ENCODE results near the gene GAS6. TPM values are rescaled to one million over a fixed set of nuclear protein-coding genes. Genes with fewer than 3 reads are reported as not detected.
"Not testable (repeated sequence)": the region's sequence is repeated elsewhere in the genome, so short reads cannot be mapped to it uniquely, and the experiment has no call there.

Gene GAS6
- polyA plus RNA-seq, 3 donors, result 32.3 to 151 (median 118) TPM

DNA sequence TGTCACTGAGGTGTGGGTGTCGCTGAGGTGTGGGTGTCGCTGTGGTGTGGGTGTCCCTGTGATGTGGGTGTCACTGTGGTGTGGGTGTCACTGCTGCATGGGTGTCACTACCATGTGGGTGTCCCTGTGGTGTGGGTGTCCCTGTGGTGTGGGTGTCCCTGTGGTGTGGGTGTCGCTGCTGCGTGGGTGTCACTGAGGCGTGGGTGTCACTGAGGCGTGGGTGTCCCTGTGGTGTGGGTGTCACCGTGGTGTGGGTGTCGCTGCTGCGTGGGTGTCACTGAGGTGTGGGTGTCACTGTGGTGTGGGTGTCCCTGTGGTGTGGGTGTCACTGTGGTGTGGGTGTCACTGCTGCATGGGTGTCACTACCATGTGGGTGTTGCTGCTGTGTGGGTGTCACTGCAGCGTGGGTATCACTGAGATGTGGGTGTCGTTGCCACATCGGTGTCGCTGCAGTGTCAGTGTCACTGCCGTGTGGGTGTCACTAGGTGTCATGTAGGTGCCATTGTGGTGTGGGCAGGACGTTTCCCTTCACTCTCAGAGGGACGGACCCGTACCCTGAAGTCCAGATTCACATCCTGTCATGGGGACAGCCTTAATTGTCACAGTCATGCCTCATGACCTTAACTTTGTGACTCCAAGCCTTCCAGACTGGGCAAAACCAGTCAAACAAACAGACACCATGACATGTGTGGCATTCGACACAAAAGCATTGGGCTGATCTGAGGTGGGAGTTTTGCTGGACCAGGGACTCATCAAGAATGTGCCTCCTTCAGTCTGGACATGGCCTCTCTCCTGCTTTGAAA lies 12.7 kb upstream of the GAS6 start:
- WGBS, 3 donors, result 84 to 88% (median 87%) methylated on average over 18 of the region's 18 CpGs
- no peak overlapping the region for H3K27ac ChIP-seq (ENCODE audit: low read depth, low read length)

DNA sequence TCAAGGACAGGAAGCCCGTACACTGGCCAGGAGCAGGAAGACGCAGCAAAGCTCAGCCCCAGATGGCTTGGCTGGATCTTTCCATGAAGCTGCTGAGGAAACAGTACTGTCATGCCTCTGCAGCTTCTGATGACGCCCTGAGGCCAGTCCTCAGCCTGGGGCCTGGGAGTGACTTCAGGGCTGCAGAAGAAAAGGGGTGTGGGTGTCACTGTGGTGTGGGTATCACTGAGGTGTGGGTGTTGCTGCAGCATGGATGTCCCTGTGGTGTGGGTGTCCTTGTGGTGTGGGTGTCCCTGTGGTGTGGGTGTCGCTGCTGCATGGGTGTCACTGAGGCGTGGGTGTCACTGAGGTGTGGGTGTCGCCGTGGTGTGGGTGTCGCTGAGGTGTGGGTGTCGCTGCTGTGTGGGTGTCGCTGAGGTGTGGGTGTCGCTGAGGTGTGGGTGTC lies 12.0 kb upstream of the GAS6 start:
- no peak overlapping the region for H3K27ac ChIP-seq (ENCODE audit: low read depth, low read length)
- 69 to 82% (median 70%) methylated on average over 11 of the region's 11 CpGs for WGBS, 3 donors

DNA sequence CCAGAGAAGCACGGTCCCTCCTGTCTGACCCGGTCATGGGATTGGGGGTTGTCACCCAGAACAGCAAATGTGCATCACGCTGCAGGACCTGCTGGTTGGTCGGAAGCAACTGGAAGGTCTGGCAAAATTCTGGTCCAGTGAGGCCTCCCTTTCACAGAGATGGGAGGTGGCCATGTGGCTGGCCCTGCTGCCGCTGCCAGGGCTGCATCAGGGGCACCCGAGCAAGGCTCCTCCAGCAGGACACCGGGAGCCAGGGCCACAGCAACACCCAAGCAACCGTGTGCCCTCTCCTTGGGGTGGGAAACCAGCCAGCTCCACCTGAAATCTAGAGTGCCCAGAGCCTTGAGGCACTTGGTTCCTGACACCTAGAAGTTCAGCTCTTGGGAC lies 11.5 kb upstream of the GAS6 start:
- WGBS, 3 donors, result 91 to 96% (median 91%) methylated on average over 8 of the region's 8 CpGs
- no peak overlapping the region for H3K27ac ChIP-seq (ENCODE audit: low read depth, low read length)

DNA sequence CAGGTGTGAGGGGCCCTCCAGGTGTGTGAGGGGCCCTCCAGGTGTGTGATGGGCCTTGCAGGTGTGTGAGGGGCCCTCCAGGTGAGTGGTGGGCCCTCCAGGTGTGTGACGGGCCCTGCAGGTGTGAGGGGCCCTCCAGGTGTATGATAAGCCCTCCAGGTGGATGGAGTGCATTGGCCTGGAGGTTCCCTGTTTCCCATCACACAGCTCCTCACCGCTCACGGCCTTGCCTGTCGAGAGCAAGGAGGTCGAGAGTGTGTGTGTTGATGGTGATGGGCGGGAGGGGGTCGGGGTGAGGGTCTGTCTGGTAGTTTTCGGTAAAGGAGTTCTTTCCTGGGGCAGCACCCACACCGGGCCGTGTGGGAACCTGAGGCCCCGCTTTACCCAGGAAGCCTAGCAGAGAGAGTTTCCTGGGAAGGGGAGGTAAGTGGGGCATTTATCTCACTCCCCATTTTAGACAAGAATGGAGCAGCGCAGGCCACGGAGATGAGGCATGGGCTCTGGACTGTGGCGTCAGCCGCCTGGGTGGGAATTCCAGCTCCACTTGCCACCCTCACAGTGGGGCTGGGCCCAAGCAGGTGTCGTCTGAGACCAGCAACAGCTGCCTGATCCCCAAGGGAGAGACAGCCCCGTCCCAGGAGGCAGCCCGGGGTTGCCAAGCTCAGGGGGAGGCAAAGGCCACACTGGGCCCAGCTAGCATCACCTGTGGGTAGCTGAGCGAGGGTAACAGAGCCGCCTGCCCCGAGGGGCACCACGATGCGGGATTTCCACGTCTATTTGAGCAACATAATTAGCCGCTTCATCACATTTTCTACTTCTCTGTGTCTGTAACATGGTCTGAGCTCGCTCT lies 10.9 kb upstream of the GAS6 start:
- 89 to 95% (median 89%) methylated on average over 26 of the region's 26 CpGs for WGBS, 3 donors
- no peak overlapping the region for H3K27ac ChIP-seq (ENCODE audit: low read depth, low read length)

DNA sequence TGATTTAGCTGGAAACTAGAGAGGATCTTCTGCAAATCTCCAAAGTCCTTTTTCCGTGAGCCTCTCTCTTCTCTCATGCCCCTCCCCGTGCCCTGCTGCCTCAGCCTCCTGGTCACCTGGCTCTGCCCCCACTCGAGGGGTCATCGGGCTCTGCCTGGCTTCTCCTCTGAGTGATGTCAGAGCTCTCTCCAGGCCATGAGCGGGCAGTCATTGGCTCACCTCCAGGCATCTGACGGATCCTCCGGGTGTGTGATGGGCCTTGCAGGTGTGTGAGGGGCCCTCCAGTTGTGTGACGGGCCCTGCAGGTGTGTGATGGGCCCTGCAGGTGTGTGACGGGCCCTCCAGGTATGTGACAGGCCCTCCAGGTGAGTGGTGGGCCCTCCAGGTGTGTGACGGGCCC lies 10.3 kb upstream of the GAS6 start:
- 83 to 95% (median 86%) methylated on average over 10 of the region's 10 CpGs for WGBS, 3 donors

DNA sequence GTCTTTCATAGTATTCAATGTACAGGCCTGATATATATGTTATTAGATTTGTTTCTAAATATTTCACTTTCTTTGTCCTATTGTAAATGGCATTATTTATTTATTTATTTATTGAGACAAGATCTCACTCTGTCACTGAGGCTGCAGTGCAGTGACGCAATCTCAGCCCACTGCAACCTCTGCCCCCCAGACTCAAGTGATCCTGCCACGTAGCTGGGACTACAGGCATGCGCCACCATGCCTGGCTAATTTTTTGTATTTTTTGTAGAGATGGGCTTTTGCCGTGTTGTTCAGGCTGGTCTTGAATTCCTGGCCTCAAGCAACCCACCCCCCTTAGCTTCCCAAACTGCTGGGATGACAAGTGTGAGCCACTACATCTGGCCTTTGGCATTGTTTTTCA lies 5.4 kb upstream of the GAS6 start:
- 91 to 96% (median 94%) methylated on average over 4 of the region's 4 CpGs for WGBS, 3 donors

More for the DNA sequence above, 10.3 kb upstream of the GAS6 start:
- H3K27ac ChIP-seq (ENCODE audit: low read depth, low read length), result no peak overlapping the region

DNA sequence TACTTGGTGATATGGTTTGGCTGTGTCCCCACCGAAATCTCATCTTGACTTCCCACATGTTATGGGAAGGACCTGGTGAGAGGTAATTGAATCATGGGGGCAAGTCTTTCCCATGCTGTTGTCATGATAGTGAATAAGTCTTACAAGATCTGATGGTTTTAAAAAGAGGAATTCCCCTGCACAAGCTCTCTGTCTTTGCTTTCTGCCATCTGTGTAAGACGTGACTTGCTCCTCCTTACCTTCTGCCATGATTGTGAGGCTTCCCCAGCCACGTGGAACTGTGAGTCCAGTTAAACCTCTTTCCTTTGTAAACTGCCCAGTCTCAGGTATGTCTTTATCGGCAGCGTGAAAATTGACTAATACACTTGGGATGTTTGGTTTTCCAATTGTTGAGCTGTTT lies 4.0 kb upstream of the GAS6 start:
- 57 to 85% (median 84%) methylated on average over 5 of the region's 5 CpGs for WGBS, 3 donors
- not testable (repeated sequence) for H3K27ac ChIP-seq (ENCODE audit: low read depth, low read length)

More for the DNA sequence above, 5.4 kb upstream of the GAS6 start:
- H3K27ac ChIP-seq (ENCODE audit: low read depth, low read length), result no peak overlapping the region

DNA sequence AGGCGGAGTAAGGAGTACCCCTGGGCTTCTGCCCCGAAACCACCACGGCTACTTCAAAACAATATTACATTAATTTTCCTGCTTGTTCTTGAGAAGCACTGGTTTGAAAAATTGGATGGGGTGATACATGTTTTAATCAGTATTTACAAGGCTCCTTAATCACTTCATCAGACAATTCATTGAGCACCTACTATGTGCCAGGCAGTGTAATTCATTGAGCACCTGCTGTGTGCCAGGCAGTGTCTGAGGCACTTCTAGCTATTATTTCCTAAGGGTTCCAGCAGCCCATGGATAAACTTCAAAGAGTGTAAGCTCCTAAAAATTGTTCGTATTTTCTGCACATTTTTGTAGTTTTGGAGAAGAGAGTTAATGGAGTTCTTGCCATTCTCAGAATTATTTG lies 1.6 kb upstream of the GAS6 start:
- no peak overlapping the region for H3K27ac ChIP-seq (ENCODE audit: low read depth, low read length)
- WGBS, 3 donors, result 87 to 96% (median 95%) methylated on average over 4 of the region's 4 CpGs

DNA sequence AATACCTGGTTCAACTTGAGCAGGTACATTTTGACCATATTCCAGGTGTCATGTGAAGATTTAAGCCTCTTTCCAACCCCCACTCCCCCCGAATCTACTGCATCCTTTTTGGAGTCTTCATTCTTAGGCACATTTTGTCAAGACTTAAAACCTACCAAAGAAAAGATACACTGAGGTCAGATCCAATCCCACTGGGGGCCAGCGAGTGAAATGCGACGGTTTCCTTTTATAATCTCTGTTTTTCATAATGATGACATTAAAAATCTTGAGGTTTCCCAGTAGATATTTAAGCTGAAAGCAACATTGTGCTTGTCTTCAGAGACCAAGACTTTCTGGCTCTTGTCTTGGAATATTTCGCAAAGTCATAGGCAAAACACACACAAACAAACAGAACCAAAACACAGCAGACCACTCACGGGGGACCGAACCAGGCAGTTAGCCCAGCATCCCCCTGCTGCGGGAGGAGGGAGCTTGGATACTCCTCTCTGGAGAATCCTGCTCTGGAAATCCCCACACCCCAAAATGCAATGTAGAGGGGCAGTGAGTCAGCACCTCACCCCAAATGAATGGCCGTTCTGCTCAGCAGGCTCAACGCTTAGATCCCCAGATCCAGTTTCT lies 506 bp upstream of the GAS6 start:
- H3K27ac ChIP-seq (ENCODE audit: low read depth, low read length), result no peak overlapping the region
- WGBS, 3 donors, result 9 to 17% (median 13%) methylated on average over 10 of the region's 10 CpGs

DNA sequence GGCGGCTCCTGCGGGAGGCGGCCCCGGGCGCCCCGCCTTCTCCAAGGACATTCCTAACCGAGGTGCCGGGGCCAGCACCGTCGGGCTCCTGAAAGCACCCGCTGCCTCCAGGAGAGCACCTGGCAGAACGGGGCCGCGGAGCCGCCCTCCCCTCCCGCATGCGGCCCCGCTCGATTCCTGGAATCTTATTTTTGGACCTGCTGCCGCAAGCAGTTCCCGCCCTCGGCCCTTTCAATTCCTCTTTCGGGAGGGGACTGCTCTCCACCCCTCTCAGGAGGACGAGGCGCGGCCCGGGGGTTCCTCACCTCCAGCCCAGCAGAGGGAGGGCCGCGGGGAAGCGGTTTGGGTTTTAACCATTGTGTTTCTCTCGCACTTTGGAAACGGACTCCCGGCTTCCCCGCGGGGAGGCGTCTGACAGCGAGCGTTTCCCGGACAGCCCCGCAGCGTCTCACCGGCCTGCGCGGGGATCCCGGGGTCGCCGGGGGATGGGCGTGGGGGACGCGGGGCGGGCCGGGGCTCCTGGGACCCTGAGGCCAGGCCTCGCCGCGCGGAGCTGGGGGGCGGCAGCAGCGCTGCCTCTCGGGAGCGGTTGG lies 849 bp downstream of the GAS6 start:
- peak overlapping the region; percentile 91 for H3K27ac ChIP-seq (ENCODE audit: low read depth, low read length)
- WGBS, 3 donors, result 3 to 6% (median 5%) methylated on average over 59 to 60 of the region's 60 CpGs

DNA sequence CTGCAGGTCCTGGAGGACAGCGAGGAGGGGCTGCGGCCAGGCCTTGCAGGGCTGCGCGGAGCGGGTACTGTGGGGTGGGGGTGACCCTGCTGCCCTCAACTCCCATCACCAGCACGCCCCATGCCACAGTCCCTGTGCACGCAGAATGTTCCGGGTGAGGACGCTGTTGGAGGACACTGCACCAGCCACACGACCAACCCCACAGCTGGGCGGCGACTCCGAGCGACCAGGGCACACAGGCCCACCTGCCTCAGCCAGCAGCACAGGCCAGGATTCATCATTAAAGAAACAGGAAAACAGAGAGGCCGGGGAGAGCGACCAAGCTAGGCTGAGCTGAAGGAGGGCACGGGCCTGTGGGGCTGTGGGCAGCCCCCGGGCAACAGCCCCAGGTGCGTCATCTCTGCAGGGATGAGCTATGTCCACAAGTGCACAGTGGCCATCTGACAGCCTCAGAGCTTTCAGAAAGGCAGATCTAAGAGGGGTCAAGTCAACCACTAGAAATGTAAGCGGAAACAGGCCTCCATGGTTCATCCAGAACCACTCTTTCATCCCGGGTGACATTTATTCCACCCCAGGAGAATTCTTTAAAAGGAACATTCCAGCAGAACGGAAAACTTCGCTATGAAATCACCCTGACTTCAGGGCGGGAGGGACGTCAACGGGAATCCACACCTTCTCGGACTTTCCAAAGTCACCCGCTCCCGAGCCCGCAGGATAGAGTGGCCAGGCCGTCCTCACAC lies 1.5 kb downstream of the GAS6 start:
- 69 to 71% (median 70%) methylated on average over 31 of the region's 31 CpGs for WGBS, 3 donors
- no peak overlapping the region for H3K27ac ChIP-seq (ENCODE audit: low read depth, low read length)

DNA sequence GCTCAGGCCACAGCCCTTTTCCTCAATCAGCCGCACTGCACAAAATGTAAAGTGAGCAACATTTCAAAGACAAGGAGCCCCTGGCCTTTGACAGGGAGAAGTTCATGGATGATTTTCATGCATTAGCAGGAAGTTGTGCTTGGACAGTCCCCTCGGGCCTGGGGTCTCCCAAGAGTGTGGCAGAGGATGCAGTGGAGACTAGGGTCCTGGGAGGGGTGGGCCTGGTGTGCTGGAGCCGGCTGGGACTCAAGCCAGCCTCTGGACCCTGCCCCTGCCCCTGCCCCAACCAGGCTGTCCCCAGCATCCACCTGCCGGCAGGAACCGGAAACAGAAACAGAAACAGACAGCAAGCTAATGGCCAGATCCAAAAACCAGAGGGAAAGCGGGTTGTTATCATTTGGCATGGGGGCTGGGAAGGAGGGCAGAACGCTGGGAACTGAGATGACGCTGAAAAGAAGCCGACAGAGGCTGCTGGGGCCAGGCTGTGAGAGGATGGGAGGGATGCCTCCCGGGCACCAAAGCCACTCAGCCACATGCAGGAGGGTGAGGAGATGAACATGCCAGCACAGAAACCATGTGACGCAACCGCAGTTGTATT lies 2.3 kb downstream of the GAS6 start:
- no peak overlapping the region for H3K27ac ChIP-seq (ENCODE audit: low read depth, low read length)
- whole genome bisulfite sequencing, 3 donors, result 69 to 81% (median 76%) methylated on average over 12 of the region's 12 CpGs

DNA sequence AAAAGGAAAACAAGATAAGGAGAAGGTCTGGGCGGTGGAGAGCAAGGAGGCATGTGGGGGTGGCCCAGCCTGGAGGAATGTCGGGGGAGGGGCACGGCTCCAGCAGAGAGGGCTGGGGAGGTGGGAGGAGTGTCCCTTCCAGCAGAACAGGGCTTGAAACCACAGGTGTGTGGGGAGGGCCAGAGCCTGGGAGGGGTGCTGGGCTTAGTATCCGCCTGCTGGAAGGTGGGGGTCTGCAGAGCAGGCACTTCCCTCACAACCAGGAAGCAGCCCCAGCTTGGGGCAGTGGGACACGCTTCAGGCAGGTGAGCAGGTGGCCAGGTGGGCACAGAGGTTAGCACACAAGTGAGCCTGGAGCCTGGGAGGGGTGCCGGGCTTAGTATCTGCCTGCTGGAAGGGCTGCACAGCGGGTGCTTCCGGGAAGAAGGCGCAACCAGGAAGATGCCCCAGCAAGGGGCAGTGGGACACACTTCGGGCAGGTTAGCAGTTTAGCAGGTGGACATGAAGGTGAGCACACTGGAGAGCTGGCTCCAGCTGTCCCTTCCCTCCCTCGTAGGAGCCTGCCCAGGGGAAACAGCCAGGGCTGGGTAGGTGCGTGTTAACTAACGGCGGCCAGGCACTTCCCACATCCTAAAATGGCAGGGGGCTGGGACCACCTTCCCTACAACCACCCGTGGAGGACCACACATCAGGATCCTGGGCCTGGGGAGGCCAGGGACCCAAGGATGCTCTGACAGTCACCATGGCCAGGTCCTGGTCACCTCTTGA lies 3.0 kb downstream of the GAS6 start:
- WGBS, 3 donors, result 70 to 76% (median 75%) methylated on average over 15 of the region's 15 CpGs
- no peak overlapping the region for H3K27ac ChIP-seq (ENCODE audit: low read depth, low read length)

DNA sequence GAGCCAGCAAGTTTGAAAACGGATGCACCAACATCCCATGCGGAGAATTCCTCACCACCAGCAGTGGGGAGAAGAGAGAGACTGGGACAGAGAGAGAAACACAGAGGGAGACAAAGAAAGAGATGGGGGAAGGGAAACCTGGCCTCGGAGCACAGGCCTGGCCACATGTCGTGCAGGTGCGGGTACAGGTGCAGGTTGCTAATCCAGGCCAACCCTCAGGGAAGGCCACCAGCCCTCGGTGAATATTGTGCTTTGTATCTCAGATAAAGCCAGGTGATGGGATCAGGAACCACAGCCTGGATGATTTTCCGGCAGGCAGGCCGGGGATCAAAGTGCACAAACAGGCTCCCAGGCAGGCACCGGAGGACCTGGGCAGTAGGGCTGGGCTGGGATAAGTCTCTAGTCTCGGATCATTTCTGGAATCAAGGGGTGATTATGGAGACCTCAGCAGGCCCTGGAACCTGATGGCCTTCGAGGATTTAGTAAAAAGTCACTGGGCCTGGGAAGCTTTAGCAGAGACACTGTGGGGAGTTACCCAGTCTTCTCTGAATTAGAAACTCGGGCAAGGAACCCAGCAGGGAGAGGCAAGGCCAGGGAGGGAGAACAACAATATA lies 3.7 kb downstream of the GAS6 start:
- 44 to 85% (median 78%) methylated on average over 11 to 12 of the region's 12 CpGs for WGBS, 3 donors
- H3K27ac ChIP-seq (ENCODE audit: low read depth, low read length), result no peak overlapping the region

DNA sequence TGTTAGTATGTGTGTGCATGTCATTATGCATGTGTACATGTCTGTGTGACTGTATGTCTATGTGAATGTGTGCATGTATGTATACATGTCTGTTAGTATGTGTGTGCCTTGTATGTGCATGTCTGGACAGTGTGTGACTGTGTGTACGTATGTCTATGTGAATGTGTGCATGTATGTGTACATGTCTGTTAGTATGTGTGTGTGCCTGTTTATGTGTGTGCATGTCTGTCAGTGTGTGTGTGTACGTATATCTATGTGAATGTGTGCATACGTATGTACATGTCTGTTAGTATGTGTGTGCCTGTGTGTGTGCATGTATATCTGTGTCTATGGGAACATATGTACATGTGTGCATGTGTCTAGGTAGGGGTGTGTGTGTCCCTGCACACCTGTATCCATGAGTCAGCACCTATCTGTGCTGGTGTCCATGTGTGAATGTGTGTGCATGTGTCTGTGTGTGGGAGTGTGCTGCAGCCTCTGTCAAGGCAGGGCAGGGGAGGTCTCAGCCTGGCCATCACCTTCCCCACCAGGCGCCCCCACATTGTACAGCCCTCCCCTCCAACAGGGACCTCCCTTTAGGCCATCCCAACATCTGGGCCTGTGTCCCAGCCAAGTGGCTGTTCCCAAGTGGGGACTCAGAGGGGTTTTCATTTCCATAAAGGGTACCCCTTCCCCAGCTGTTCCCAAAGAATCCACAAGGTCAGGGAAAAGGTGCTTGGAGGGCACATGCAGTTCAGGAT lies 4.4 kb downstream of the GAS6 start:
- no peak overlapping the region for H3K27ac ChIP-seq (ENCODE audit: low read depth, low read length)
- WGBS, 3 donors, result 95 to 97% (median 97%) methylated on average over 4 of the region's 4 CpGs

Data from adipose tissue (tissue), 3 donors.